ENCODE results near the gene PTPRD. TPM values are rescaled to one million over a fixed set of nuclear protein-coding genes. Genes with fewer than 3 reads are reported as not detected.

PTPRD gene
- total RNA-seq, 2 experiments from 2014 or later: 0.03 TPM; not detected in 1

DNA sequence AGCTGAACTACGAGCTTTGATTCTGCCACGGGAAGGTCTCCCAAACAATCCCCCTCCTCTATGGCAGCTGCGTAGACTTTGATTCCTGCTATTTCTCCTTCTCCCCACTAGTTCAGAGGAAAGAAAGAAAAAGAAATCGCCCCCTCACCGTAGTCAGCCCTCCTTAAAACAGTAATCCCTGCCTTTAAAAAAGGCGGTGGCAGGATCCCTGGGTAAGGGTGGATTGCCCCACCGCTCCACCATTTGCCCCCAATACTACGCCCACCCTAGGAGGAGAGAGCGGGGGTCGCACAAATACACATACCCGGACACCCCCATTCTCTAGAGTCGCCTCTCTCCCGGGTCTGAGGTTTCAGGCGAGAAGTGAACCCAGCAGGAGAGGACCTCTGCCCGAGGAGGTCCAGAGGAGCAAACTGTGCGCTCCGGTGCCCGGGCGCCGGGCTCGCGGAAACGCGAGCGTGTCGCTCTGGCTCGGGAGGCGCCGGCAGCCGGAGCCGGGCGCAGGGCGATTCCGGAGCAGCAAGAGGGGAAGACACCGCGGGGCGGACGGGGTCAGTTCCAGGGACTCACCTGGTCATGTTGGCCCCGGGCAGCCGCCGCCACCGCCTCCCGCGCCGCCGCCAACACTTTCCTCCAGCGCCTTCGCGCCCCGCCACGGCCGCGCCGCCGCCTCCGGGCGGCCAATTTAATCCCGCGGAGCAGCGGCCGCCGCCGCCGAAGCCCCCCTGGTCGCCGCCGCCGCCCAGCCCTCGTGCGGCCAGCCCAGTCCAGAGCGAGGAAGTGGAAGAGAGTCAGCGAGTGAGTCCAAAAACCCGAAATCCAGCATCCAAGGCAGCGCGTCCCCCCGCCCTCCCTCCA is 1755.5 kb downstream of the PTPRD start:
- no peaks in the 10 kb centered on the region for H4K20me1 ChIP-seq (ENCODE audit: insufficient read depth, low read length)
- H3K36me3 ChIP-seq (ENCODE audit: insufficient read depth, low read length): no peaks in the 10 kb centered on the region
- no peak overlapping the region for H3K4me3 ChIP-seq (ENCODE audit: low read depth, low read length, poor library complexity, severe bottlenecking)
- H3K9me2 ChIP-seq (ENCODE audit: insufficient read depth, low read length): no peaks in the 10 kb centered on the region
- CTCF ChIA-PET (ENCODE audit: unreplicated experiment): no interaction called here
- TF ChIP-seq, protein P1, sequence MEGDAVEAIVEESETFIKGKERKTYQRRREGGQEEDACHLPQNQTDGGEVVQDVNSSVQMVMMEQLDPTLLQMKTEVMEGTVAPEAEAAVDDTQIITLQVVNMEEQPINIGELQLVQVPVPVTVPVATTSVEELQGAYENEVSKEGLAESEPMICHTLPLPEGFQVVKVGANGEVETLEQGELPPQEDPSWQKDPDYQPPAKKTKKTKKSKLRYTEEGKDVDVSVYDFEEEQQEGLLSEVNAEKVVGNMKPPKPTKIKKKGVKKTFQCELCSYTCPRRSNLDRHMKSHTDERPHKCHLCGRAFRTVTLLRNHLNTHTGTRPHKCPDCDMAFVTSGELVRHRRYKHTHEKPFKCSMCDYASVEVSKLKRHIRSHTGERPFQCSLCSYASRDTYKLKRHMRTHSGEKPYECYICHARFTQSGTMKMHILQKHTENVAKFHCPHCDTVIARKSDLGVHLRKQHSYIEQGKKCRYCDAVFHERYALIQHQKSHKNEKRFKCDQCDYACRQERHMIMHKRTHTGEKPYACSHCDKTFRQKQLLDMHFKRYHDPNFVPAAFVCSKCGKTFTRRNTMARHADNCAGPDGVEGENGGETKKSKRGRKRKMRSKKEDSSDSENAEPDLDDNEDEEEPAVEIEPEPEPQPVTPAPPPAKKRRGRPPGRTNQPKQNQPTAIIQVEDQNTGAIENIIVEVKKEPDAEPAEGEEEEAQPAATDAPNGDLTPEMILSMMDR (conservative IDR thresholded peaks at IDR 0.05; ENCODE audit: low read length): no peak
- no peak for TF ChIP-seq EZH2phosphoT487 (IDR thresholded peaks at IDR 0.05; ENCODE audit: borderline replicate concordance, low read depth, low read length)
- no peak overlapping the region for H3K4me2 ChIP-seq (ENCODE audit: low read length)
- intact Hi-C loops (cut with micrococcal nuclease; ENCODE audit: unreplicated experiment): no loop called here
- H3K4me1 ChIP-seq (ENCODE audit: insufficient read depth, low read length, poor library complexity, severe bottlenecking): no peaks in the 10 kb centered on the region
- H3K79me2 ChIP-seq (ENCODE audit: insufficient read depth, low read depth, low read length): no peaks in the 10 kb centered on the region
- BruUV-seq (replicated peaks): no TSS peak
- H3K9me3 ChIP-seq (ENCODE audit: low read length): no peaks in the 10 kb centered on the region
- H2AFZ ChIP-seq (ENCODE audit: low read length): no peak overlapping the region
- H3K27ac ChIP-seq (ENCODE audit: low read depth, low read length, poor library complexity, severe bottlenecking): no peak overlapping the region
- no peak for DNase-seq (ENCODE audit: low spot score)
- POLR2A ChIA-PET: no interaction called here

DNA sequence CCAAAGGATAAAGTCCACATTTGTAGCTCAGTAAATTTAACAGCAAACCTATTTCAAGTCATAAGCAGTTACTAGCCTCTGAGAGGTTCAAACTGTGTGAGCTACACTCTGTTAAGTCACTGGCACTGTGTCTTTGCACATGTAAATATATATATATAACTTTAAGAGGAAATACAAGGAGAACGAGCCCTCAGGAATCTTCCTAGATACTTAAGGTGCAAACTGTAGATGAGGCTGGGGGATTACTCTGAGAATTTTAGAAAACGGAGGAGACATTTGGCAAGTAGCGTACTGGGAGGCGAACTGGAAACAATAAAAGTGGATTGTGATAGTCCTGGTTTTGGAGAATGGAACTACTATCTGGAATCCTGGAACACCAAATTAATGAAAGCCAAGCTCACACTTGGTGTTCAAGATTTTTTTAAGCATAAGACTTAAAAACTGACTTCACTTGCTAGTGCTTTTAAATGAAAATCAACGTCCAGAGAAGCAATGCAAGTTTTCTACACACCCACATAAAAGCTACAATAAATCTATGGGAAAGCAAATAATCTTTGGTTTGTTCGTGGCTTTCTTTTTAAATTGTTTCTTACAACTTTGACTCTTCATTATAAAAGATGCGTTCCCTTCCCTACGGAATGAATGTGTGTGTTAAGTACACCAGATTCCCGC is 1756.3 kb downstream of the PTPRD start:
- DNase-seq (ENCODE audit: low spot score): no peak
- Histone ChIP-seq H3K9me2 (ENCODE audit: insufficient read depth, low read length) (no peaks in the 10 kb centered on the region), H3K36me3 (ENCODE audit: insufficient read depth, low read length) (no peaks in the 10 kb centered on the region), H3K27ac (ENCODE audit: low read depth, low read length, poor library complexity, severe bottlenecking) (no peak overlapping the region), H2AFZ (ENCODE audit: low read length) (no peak overlapping the region), H3K79me2 (ENCODE audit: insufficient read depth, low read depth, low read length) (no peaks in the 10 kb centered on the region), H3K9me3 (ENCODE audit: low read length) (no peaks in the 10 kb centered on the region), H4K20me1 (ENCODE audit: insufficient read depth, low read length) (no peaks in the 10 kb centered on the region), H3K4me3 (ENCODE audit: low read depth, low read length, poor library complexity, severe bottlenecking) (no peak overlapping the region), H3K4me1 (ENCODE audit: insufficient read depth, low read length, poor library complexity, severe bottlenecking) (no peaks in the 10 kb centered on the region), H3K4me2 (ENCODE audit: low read length) (no peak overlapping the region)
- ChIA-PET POLR2A (no interaction called here), CTCF (ENCODE audit: unreplicated experiment) (no interaction called here)
- no TSS peak for BruUV-seq (replicated peaks)
- intact Hi-C loops (cut with micrococcal nuclease; ENCODE audit: unreplicated experiment): no loop called here
- TF ChIP-seq, protein P1 (conservative IDR thresholded peaks at IDR 0.05; ENCODE audit: low read length): no peak
- no peak for TF ChIP-seq EZH2phosphoT487 (IDR thresholded peaks at IDR 0.05; ENCODE audit: borderline replicate concordance, low read depth, low read length)

DNA sequence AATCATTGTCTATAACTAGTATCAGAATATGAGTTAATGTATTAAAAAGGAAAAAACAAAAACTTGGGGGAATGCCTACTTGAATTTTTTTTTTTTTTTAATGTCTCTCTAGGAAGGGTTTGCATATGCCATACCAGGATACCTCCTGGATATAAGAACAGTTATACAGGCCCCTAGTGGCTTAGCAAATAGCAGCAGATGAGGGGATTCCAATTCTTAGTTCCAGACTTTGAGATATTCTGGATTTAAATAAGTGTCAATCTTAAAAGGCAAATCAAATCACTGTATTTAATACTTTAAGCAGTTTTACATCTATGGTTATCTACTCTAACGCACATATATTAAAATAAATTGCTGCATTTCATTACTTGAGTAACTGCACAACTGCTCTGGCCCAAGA is 1757.8 kb downstream of the PTPRD start:
- Histone ChIP-seq H3K36me3 (ENCODE audit: insufficient read depth, low read length) (no peaks in the 10 kb centered on the region), H3K79me2 (ENCODE audit: insufficient read depth, low read depth, low read length) (no peaks in the 10 kb centered on the region), H4K20me1 (ENCODE audit: insufficient read depth, low read length) (no peaks in the 10 kb centered on the region), H3K4me1 (ENCODE audit: insufficient read depth, low read length, poor library complexity, severe bottlenecking) (no peaks in the 10 kb centered on the region), H3K4me2 (ENCODE audit: low read length) (no peak overlapping the region), H3K9me3 (ENCODE audit: low read length) (no peaks in the 10 kb centered on the region), H2AFZ (ENCODE audit: low read length) (no peak overlapping the region), H3K9me2 (ENCODE audit: insufficient read depth, low read length) (no peaks in the 10 kb centered on the region), H3K27ac (ENCODE audit: low read depth, low read length, poor library complexity, severe bottlenecking) (no peak overlapping the region), H3K4me3 (ENCODE audit: low read depth, low read length, poor library complexity, severe bottlenecking) (no peak overlapping the region)
- no TSS peak for BruUV-seq (replicated peaks)
- no peak for DNase-seq (ENCODE audit: low spot score)
- ChIA-PET POLR2A (no interaction called here), CTCF (ENCODE audit: unreplicated experiment) (no interaction called here)
- intact Hi-C loops (cut with micrococcal nuclease; ENCODE audit: unreplicated experiment): no loop called here
- TF ChIP-seq, protein P1 (conservative IDR thresholded peaks at IDR 0.05; ENCODE audit: low read length): peak; percentile 31; the same call in 1 of the 2 replicates
- no peak for TF ChIP-seq EZH2phosphoT487 (IDR thresholded peaks at IDR 0.05; ENCODE audit: borderline replicate concordance, low read depth, low read length)

Data from OCI-LY7 (cell line).